OCI-LY7 (cell line): ENCODE measurements around the gene ERC1. TPM values are rescaled to one million over a fixed set of nuclear protein-coding genes. Genes with fewer than 3 reads are reported as not detected.

Experiments used
- BruUV-seq: library from RNA; stranded (reverse); fragments of 400-500 nt; replicated peaks from 2 replicates; lab custom pipeline; 2021; lab: Mats Ljungman, UMichigan
- CTCF ChIA-PET: fragments of 300-600 bp; sonication (Branson Sonifier 250); formaldehyde crosslinking; loops from one replicate; lab custom pipeline; 2022; ENCODE audit warnings: antibody characterized with exemption; ENCODE audit not compliant: unreplicated experiment; lab: Charles Lee
- POLR2A ChIA-PET: fragments of 300-600 bp; sonication (Branson Sonifier 250); formaldehyde crosslinking; loops from one replicate; lab custom pipeline; 2022; ENCODE audit warnings: antibody characterized with exemption; lab: Charles Lee
- DNase-seq: peaks from one replicate; pipeline ENCODE4 v3.0.0-alpha.2; 2015; ENCODE audit warnings: low spot score
- H2AFZ ChIP-seq: fragments of 200-600 bp; sonication (generic), shearing (Covaris generic); 2 replicates; pipeline ENCODE4 v1.6.1; 2014; ENCODE audit warnings: mild to moderate bottlenecking, antibody characterized with exemption, low read length, moderate library complexity
- H3K27ac ChIP-seq: fragments of 200-600 bp; sonication (generic); 2 replicates; pipeline ENCODE4 v1.5.1; 2014; ENCODE audit warnings: mixed run types, low read depth, mild to moderate bottlenecking, moderate library complexity, low read length, inconsistent platforms; ENCODE audit not compliant: poor library complexity, severe bottlenecking
- H3K36me3 ChIP-seq: fragments of 200-600 bp; sonication (generic); 2 replicates; pipeline ENCODE4 v1.6.1; 2014; ENCODE audit warnings: mild to moderate bottlenecking, antibody characterized with exemption, low read length, moderate library complexity, mixed read lengths; ENCODE audit not compliant: insufficient read depth
- H3K4me1 ChIP-seq: fragments of 200-600 bp; sonication (generic); 2 replicates; pipeline ENCODE4 v1.5.1; 2014; ENCODE audit warnings: mild to moderate bottlenecking, low read length; ENCODE audit not compliant: insufficient read depth, poor library complexity, severe bottlenecking
- H3K4me2 ChIP-seq: fragments of 200-600 bp; sonication (generic); 2 replicates; pipeline ENCODE4 v1.6.1; 2014; ENCODE audit warnings: mild to moderate bottlenecking, low read length
- H3K4me3 ChIP-seq: fragments of 200-600 bp; sonication (generic); 2 replicates; pipeline ENCODE4 v1.5.1; 2014; ENCODE audit warnings: mild to moderate bottlenecking, low read depth, low read length; ENCODE audit not compliant: poor library complexity, severe bottlenecking
- H3K79me2 ChIP-seq: fragments of 200-600 bp; sonication (generic); 2 replicates; pipeline ENCODE4 v1.6.1; 2016; ENCODE audit warnings: low read depth, mild to moderate bottlenecking, low read length, moderate library complexity, mixed read lengths; ENCODE audit not compliant: insufficient read depth
- H3K9me2 ChIP-seq: fragments of 200-600 bp; sonication (generic); 2 replicates; pipeline ENCODE4 v1.6.1; 2016; ENCODE audit warnings: mild to moderate bottlenecking, low read length, mixed read lengths; ENCODE audit not compliant: insufficient read depth
- H3K9me3 ChIP-seq: fragments of 200-600 bp; sonication (generic); 2 replicates; pipeline ENCODE4 v1.6.1; 2014; ENCODE audit warnings: mild to moderate bottlenecking, mixed run types, low read length, mixed read lengths
- H4K20me1 ChIP-seq: fragments of 200-600 bp; sonication (generic); 2 replicates; pipeline ENCODE4 v1.6.1; 2014; ENCODE audit warnings: mild to moderate bottlenecking, antibody characterized with exemption, low read length, moderate library complexity, mixed read lengths; ENCODE audit not compliant: insufficient read depth
- CTCF ChIP-seq: fragments of 200-600 bp; sonication (generic); conservative IDR thresholded peaks from 2 replicates; pipeline ENCODE4 v1.5.1; 2014; ENCODE audit warnings: mild to moderate bottlenecking, antibody characterized with exemption, low read length, moderate library complexity, mixed read lengths
- EZH2phosphoT487 ChIP-seq: fragments of 200-600 bp; sonication (generic); IDR thresholded peaks from 2 replicates; pipeline ENCODE4 v1.6.1; 2018; ENCODE audit warnings: low read depth, borderline replicate concordance, mild to moderate bottlenecking, mixed run types, antibody characterized with exemption, low read length, moderate library complexity, mixed read lengths
- intact Hi-C: fragments of 100-400 bp; cut with micrococcal nuclease; formaldehyde crosslinking; loops from one replicate; pipeline ENCODE4 v1.10.0; 2022; ENCODE audit not compliant: unreplicated experiment
- total RNA-seq, 2 experiments: library from RNA; depleted of rRNA in 1 of 2; stranded (reverse); fragments of >200 nt in 1 of 2; shearing (Covaris generic) in 1 of 2; gene quantifications; 2 replicates each; pipeline ENCODE4 v1.2.3, GENCODE V29; 2014 to 2022

The ERC1 gene
- total RNA-seq, 2 experiments from 2014 or later: 26.9 to 86.9 TPM

GRCh38 chr12:1297639-1298175 is 306.7 kb downstream of the ERC1 start:
- CTCF ChIA-PET: no interaction called here

DNA sequence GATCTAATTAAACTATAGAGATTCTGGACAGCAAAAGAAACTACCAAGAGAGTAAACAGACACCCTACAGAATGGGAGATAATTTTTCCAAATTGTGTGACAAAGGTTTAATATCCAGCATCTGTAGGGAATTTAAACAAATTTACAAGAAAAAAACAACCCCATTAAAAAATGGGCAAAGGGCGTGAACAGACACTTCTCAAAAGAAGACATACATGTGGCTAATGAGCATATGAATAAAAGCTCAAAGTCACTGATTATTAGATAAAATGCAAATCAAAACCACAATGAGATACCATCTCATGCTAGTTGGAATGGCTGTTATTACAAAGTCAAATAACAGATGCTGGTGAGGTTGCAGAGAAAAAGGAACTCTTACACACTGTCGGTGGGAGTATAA is 309.4 kb downstream of the ERC1 start:
- Histone ChIP-seq H3K27ac (no peak overlapping the region), H2AFZ (no peak overlapping the region), H4K20me1 (no peaks in the 10 kb centered on the region), H3K4me1 (peaks cover 6% of the 10 kb centered on the region), H3K9me2 (no peaks in the 10 kb centered on the region), H3K79me2 (no peaks in the 10 kb centered on the region), H3K9me3 (peaks cover 12% of the 10 kb centered on the region; the same call in 1 of the 2 replicates), H3K4me3 (no peak overlapping the region), H3K36me3 (peaks cover 57% of the 10 kb centered on the region), H3K4me2 (no peak overlapping the region)
- CTCF ChIA-PET: no interaction called here
- POLR2A ChIA-PET: interaction anchor here (0.6 to 0.7 kb wide), 4 partner anchors 95 to 246 kb away, joined by 3 to 4 read pairs (median 4); no protein-coding TSS in a partner anchor
- TF ChIP-seq EZH2phosphoT487: no peak
- no peak for TF ChIP-seq CTCF
- BruUV-seq: no TSS peak
- intact Hi-C loops: no loop called here
- DNase-seq: no peak

More at GRCh38 chr12:1297639-1298175, 306.7 kb downstream of the ERC1 start:
- Histone ChIP-seq H2AFZ (no peak overlapping the region), H3K4me1 (no peaks in the 10 kb centered on the region), H4K20me1 (no peaks in the 10 kb centered on the region), H3K36me3 (peaks cover 77% of the 10 kb centered on the region), H3K9me3 (peaks cover 12% of the 10 kb centered on the region; the same call in 1 of the 2 replicates), H3K9me2 (no peaks in the 10 kb centered on the region), H3K27ac (no peak overlapping the region), H3K79me2 (no peaks in the 10 kb centered on the region), H3K4me3 (no peak overlapping the region), H3K4me2 (no peak overlapping the region)
- TF ChIP-seq CTCF (no peak), EZH2phosphoT487 (no peak)
- DNase-seq: no peak
- intact Hi-C loops: no loop called here
- POLR2A ChIA-PET: no interaction called here
- BruUV-seq: no TSS peak

DNA sequence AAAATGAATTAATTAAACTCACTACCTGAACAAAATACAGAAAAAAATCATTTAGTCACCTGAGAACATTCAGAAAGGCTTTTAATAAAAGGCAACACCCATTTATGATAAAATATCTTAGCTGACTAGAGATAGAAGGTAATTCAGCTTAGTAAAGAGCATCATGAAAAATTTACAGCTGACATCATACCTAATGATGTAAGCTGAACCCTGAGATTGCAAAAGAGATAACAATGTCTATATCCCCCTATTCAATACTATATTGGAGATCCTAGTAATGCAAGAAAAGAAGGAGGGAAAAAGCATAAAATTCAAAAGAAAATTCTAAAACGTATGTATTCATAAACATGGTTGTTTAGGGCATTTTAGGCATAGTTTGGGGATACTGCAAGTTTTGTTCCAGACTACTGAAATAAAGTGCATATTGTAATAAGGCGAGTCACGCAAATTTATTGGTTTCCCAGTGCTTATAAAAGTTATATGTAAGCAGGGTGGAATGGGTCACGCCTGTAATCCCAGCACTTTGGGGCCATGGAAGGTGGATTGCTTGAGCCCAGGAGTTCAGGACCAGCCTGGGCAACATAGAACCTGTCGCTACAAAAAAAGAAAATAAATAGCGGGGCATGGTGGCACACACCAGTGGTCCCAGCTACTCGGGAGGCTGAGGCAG is 311.3 kb downstream of the ERC1 start:
- DNase-seq: no peak
- H2AFZ ChIP-seq: no peak overlapping the region
- no TSS peak for BruUV-seq
- H4K20me1 ChIP-seq: no peaks in the 10 kb centered on the region
- H3K9me2 ChIP-seq: no peaks in the 10 kb centered on the region
- no peak overlapping the region for H3K4me2 ChIP-seq
- no peak overlapping the region for H3K4me3 ChIP-seq
- intact Hi-C loops: no loop called here
- TF ChIP-seq EZH2phosphoT487 (no peak), CTCF (no peak)
- no peak overlapping the region for H3K27ac ChIP-seq
- H3K36me3 ChIP-seq: peaks cover 40% of the 10 kb centered on the region
- peaks cover 12% of the 10 kb centered on the region; the same call in 1 of the 2 replicates for H3K9me3 ChIP-seq
- no peaks in the 10 kb centered on the region for H3K79me2 ChIP-seq
- POLR2A ChIA-PET: interaction anchor here (0.7 kb wide), 1 partner anchor 10 kb away, joined by 3 read pairs; no protein-coding TSS in a partner anchor
- peaks cover 24% of the 10 kb centered on the region for H3K4me1 ChIP-seq
- CTCF ChIA-PET: no interaction called here
